ENCODE measurements around the gene GOLGA7B.
A peak's percentile ranks its signal among the peaks of the same experiment; 100 is the strongest.

GOLGA7B gene

DNA sequence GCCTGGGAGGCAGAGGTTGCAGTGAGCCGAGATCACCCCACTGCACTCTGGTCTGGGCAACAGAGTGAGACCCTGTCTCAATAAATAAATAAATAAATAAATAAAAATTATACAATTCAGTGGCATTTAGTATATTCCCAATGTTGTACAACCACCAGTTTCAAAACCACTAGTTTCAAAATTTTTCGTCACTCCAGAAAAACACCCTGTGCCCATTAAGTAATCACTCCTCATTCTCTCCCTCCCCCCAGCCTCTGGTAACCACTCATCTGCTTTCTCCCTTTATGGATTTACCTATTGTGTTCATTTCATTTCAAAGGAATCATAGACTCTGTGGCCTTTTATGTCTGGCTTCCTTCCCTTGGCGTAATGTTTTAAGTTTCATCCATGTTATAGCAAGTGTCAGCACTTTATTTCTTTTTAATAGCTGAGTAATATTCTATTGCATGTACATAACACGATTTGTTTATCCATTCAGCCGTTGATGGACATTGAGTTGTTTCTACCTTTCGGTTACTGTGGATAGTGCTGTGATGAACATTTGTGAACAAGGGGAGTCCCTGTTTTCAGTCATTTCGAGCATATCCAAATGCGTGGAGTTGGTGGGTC, 29.4 kb upstream of the GOLGA7B start:
- 94% methylated on average over 5 of the region's 8 CpGs for WGBS
- Histone ChIP-seq H3K4me3 (ENCODE audit: insufficient read depth in 1 of 2, low read depth in 1 of 2, low read length in 2 of 2) (no peak overlapping the region), H3K9ac (ENCODE audit: low read length) (no peak overlapping the region), H4K8ac (ENCODE audit: low read length) (no peak overlapping the region), H2AFZ (ENCODE audit: low read depth, low read length) (no peak overlapping the region), H3K27ac (ENCODE audit: low read length, poor library complexity, severe bottlenecking) (no peak overlapping the region), H2BK5ac (ENCODE audit: low read depth, low read length, poor library complexity, severe bottlenecking) (no peak overlapping the region), H3K14ac (ENCODE audit: low read length in 2 of 2) (no peak overlapping the region), H3K27me3 (ENCODE audit: control insufficient read depth in 1 of 2, insufficient read depth in 1 of 2, low read length in 2 of 2) (peaks cover 24 to 63% of the 10 kb centered on the region in 2 experiments), H3K4ac (ENCODE audit: low read depth in 1 of 2, low read length in 2 of 2) (no peak overlapping the region), H3K9me3 (ENCODE audit: control insufficient read depth, low read length) (no peaks in the 10 kb centered on the region), H2AK5ac (ENCODE audit: low read length, severe bottlenecking) (no peak overlapping the region), H3K79me1 (replicated peaks; ENCODE audit: low read length, poor library complexity, severe bottlenecking) (no peaks in the 10 kb centered on the region), H4K91ac (ENCODE audit: low read length) (no peak overlapping the region), H2BK120ac (ENCODE audit: low read depth, low read length) (no peak overlapping the region), H2BK15ac (ENCODE audit: low read depth, poor library complexity, severe bottlenecking) (no peak overlapping the region), H3K23ac (ENCODE audit: low read length in 2 of 2) (no peak overlapping the region), H3K36me3 (ENCODE audit: control insufficient read depth in 1 of 2, insufficient read depth in 2 of 2, low read depth in 1 of 2, low read length in 2 of 2) (no peaks in the 10 kb centered on the region), H2BK12ac (ENCODE audit: low read length in 2 of 2) (no peak overlapping the region), H3K4me2 (ENCODE audit: low read length, poor library complexity, severe bottlenecking) (no peak overlapping the region), H3K18ac (ENCODE audit: low read depth in 1 of 2, low read length in 2 of 2) (no peak overlapping the region), H3K4me1 (ENCODE audit: control insufficient read depth, insufficient read depth, low read depth, low read length) (peaks cover 8% of the 10 kb centered on the region)
- DNase-seq, result no peak

DNA sequence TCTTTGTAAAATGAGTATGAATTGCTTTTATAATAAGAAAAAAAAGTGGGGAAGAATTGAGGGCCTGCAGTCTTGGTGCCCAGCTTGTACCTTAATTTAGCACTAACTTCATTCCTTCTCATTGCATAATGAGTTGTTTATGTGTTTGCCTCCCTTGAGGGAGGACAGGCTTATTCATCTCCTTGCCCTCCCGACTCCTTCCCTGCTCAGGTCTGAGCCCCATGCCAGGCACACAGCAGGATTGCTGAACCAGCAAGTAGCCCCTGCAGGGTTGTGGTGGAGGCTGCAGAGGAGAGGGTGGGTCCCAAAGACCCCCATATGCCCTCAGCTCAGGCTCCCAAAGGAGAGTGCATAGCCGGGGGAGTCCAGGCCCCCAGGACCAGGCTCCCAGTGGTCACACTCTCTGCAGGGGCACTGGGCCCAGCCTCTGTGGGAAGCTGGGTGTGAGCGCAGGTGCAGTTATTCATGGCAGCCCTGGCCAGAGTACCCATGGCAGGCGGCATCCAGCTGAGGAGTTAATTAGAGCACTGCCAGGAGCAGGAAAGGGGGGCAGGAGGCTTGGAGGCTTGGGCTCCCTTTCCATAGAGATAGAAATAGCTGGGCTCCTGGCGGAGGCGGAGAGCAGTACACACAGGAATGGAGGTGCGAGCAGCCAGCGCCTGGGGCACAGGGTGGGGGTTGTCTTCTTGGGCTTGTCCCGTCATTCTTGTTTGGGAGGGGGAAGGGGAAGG, 28.2 kb upstream of the GOLGA7B start:
- Histone ChIP-seq H4K8ac (ENCODE audit: low read length) (no peak overlapping the region), H3K9me3 (ENCODE audit: control insufficient read depth, low read length) (no peaks in the 10 kb centered on the region), H3K14ac (ENCODE audit: low read length in 2 of 2) (peak overlapping the region in 1 of 2 experiments; percentile 37), H3K4ac (ENCODE audit: low read depth in 1 of 2, low read length in 2 of 2) (no peak overlapping the region), H2AFZ (ENCODE audit: low read depth, low read length) (no peak overlapping the region), H2BK12ac (ENCODE audit: low read length in 2 of 2) (no peak overlapping the region), H3K4me1 (ENCODE audit: control insufficient read depth, insufficient read depth, low read depth, low read length) (peaks cover 8% of the 10 kb centered on the region), H4K91ac (ENCODE audit: low read length) (no peak overlapping the region), H3K27ac (ENCODE audit: low read length, poor library complexity, severe bottlenecking) (no peak overlapping the region), H3K27me3 (ENCODE audit: control insufficient read depth in 1 of 2, insufficient read depth in 1 of 2, low read length in 2 of 2) (peaks cover 18 to 58% of the 10 kb centered on the region in 2 experiments), H2AK5ac (ENCODE audit: low read length, severe bottlenecking) (no peak overlapping the region), H3K23ac (ENCODE audit: low read length in 2 of 2) (no peak overlapping the region), H2BK15ac (ENCODE audit: low read depth, poor library complexity, severe bottlenecking) (no peak overlapping the region), H2BK5ac (ENCODE audit: low read depth, low read length, poor library complexity, severe bottlenecking) (no peak overlapping the region), H2BK120ac (ENCODE audit: low read depth, low read length) (no peak overlapping the region), H3K18ac (ENCODE audit: low read depth in 1 of 2, low read length in 2 of 2) (no peak overlapping the region), H3K9ac (ENCODE audit: low read length) (no peak overlapping the region), H3K4me3 (ENCODE audit: insufficient read depth in 1 of 2, low read depth in 1 of 2, low read length in 2 of 2) (no peak overlapping the region), H3K36me3 (ENCODE audit: control insufficient read depth in 1 of 2, insufficient read depth in 2 of 2, low read depth in 1 of 2, low read length in 2 of 2) (no peaks in the 10 kb centered on the region), H3K79me1 (replicated peaks; ENCODE audit: low read length, poor library complexity, severe bottlenecking) (no peaks in the 10 kb centered on the region), H3K4me2 (ENCODE audit: low read length, poor library complexity, severe bottlenecking) (no peak overlapping the region)
- 73% methylated on average over 8 of the region's 9 CpGs for WGBS
- DNase-seq, result no peak

- Histone ChIP-seq H4K8ac (ENCODE audit: low read length) (no peak overlapping the region), H2AK5ac (ENCODE audit: low read length, severe bottlenecking) (no peak overlapping the region), H2BK120ac (ENCODE audit: low read depth, low read length) (no peak overlapping the region), H3K14ac (ENCODE audit: low read length in 2 of 2) (no peak overlapping the region), H3K4me2 (ENCODE audit: low read length, poor library complexity, severe bottlenecking) (no peak overlapping the region), H3K27ac (ENCODE audit: low read length, poor library complexity, severe bottlenecking) (no peak overlapping the region), H3K4ac (ENCODE audit: low read depth in 1 of 2, low read length in 2 of 2) (no peak overlapping the region), H2BK12ac (ENCODE audit: low read length in 2 of 2) (no peak overlapping the region), H2BK5ac (ENCODE audit: low read depth, low read length, poor library complexity, severe bottlenecking) (no peak overlapping the region), H3K9me3 (ENCODE audit: control insufficient read depth, low read length) (no peaks in the 10 kb centered on the region), H3K27me3 (ENCODE audit: control insufficient read depth in 1 of 2, insufficient read depth in 1 of 2, low read length in 2 of 2) (peaks cover 12 to 54% of the 10 kb centered on the region in 2 experiments), H3K18ac (ENCODE audit: low read depth in 1 of 2, low read length in 2 of 2) (no peak overlapping the region), H2BK15ac (ENCODE audit: low read depth, poor library complexity, severe bottlenecking) (no peak overlapping the region), H3K4me3 (ENCODE audit: insufficient read depth in 1 of 2, low read depth in 1 of 2, low read length in 2 of 2) (no peak overlapping the region), H3K36me3 (ENCODE audit: control insufficient read depth in 1 of 2, insufficient read depth in 2 of 2, low read depth in 1 of 2, low read length in 2 of 2) (no peaks in the 10 kb centered on the region), H2AFZ (ENCODE audit: low read depth, low read length) (no peak overlapping the region), H4K91ac (ENCODE audit: low read length) (no peak overlapping the region), H3K79me1 (replicated peaks; ENCODE audit: low read length, poor library complexity, severe bottlenecking) (no peaks in the 10 kb centered on the region), H3K9ac (ENCODE audit: low read length) (no peak overlapping the region), H3K23ac (ENCODE audit: low read length in 2 of 2) (no peak overlapping the region), H3K4me1 (ENCODE audit: control insufficient read depth, insufficient read depth, low read depth, low read length) (peaks cover 8% of the 10 kb centered on the region)
- no peak for DNase-seq
- WGBS, result 77% methylated on average over 10 of the region's 10 CpGs
Measured at GRCh38 chr10:97822261-97822687, 27.4 kb upstream of the GOLGA7B start.

DNA sequence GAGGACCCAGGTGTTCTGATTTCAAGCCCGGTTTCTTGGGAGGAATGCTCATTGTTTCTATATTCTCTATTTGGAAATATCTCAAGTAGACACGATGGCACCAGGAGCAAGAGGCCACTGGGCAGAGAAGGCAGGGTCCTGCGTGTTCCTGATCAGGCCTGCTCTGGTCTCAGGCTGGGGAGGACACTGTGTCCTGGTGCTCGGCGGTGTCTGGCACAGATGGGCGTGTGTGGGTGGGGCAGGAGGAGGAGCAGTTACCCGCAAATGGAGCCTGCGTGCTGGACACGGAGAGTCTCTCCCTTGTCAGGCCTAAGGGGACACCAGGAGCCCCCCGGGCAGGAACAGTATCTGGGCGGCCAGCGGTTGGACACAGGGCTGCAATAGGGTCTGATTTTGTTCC, 25.9 kb upstream of the GOLGA7B start:
- H3K9ac ChIP-seq (ENCODE audit: low read length), result no peak overlapping the region
- no peak overlapping the region for H3K4ac ChIP-seq (ENCODE audit: low read depth in 1 of 2, low read length in 2 of 2)
- H2AK5ac ChIP-seq (ENCODE audit: low read length, severe bottlenecking), result no peak overlapping the region
- no peak overlapping the region for H3K4me3 ChIP-seq (ENCODE audit: insufficient read depth in 1 of 2, low read depth in 1 of 2, low read length in 2 of 2)
- H4K91ac ChIP-seq (ENCODE audit: low read length), result no peak overlapping the region
- DNase-seq, result no peak
- no peaks in the 10 kb centered on the region for H3K9me3 ChIP-seq (ENCODE audit: control insufficient read depth, low read length)
- H4K8ac ChIP-seq (ENCODE audit: low read length), result no peak overlapping the region
- H3K36me3 ChIP-seq (ENCODE audit: control insufficient read depth in 1 of 2, insufficient read depth in 2 of 2, low read depth in 1 of 2, low read length in 2 of 2), result no peaks in the 10 kb centered on the region
- no peak overlapping the region for H3K4me2 ChIP-seq (ENCODE audit: low read length, poor library complexity, severe bottlenecking)
- no peak overlapping the region for H3K14ac ChIP-seq (ENCODE audit: low read length in 2 of 2)
- no peak overlapping the region for H2BK120ac ChIP-seq (ENCODE audit: low read depth, low read length)
- WGBS, result 86% methylated on average over 12 of the region's 12 CpGs
- H3K23ac ChIP-seq (ENCODE audit: low read length in 2 of 2), result no peak overlapping the region
- H3K27me3 ChIP-seq (ENCODE audit: control insufficient read depth in 1 of 2, insufficient read depth in 1 of 2, low read length in 2 of 2), result peaks cover 3 to 40% of the 10 kb centered on the region in 2 experiments
- H3K79me1 ChIP-seq (replicated peaks; ENCODE audit: low read length, poor library complexity, severe bottlenecking), result no peaks in the 10 kb centered on the region
- no peak overlapping the region for H2BK5ac ChIP-seq (ENCODE audit: low read depth, low read length, poor library complexity, severe bottlenecking)
- H2AFZ ChIP-seq (ENCODE audit: low read depth, low read length), result no peak overlapping the region
- no peak overlapping the region for H3K18ac ChIP-seq (ENCODE audit: low read depth in 1 of 2, low read length in 2 of 2)
- no peak overlapping the region for H3K27ac ChIP-seq (ENCODE audit: low read length, poor library complexity, severe bottlenecking)
- peaks cover 14% of the 10 kb centered on the region for H3K4me1 ChIP-seq (ENCODE audit: control insufficient read depth, insufficient read depth, low read depth, low read length)
- H2BK15ac ChIP-seq (ENCODE audit: low read depth, poor library complexity, severe bottlenecking), result no peak overlapping the region
- no peak overlapping the region for H2BK12ac ChIP-seq (ENCODE audit: low read length in 2 of 2)
